Neural cell (in vitro differentiated cells): Measurements from ENCODE around the gene SSTR4.

Experiments used
- EZH2 ChIP-seq: fragments of 200-600, 300-800 bp; shearing (Covaris generic), sonication (generic); IDR thresholded peaks from 2 replicates; pipeline ENCODE4 v1.6.1; 2014; ENCODE audit warnings: antibody characterized with exemption, low read length, borderline replicate concordance, mild to moderate bottlenecking; ENCODE audit not compliant: insufficient read depth, poor library complexity, severe bottlenecking
- MXI1 ChIP-seq: fragments of 450-650 bp; conservative IDR thresholded peaks from 2 replicates; pipeline ENCODE4 v1.6.1; 2014; ENCODE audit warnings: antibody characterized with exemption, mild to moderate bottlenecking; ENCODE audit not compliant: poor library complexity, severe bottlenecking

DNA sequence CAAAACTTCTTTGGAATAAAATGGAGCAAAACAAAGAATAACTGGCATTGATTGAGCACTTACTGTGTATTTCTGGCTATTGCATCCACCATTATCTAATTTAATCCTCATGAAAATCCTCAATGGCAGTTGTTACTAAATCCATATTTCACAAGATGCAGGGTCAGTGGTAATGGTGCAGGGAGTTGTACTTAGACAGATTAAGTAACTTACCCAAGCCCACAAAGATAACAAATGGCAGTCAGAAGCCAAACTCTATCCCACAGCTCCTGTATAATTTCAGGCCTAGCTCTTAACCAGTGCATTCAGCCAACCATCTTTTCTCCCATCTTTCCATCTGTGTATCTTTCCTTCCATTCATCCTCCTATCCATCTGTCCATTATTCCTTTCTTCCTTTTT lies 29.3 kb upstream of the SSTR4 start:
- TF ChIP-seq EZH2 (no peak), MXI1 (no peak)
